Kidney epithelial cell (primary cell): ENCODE results near the gene MLIP. TPM values are rescaled to one million over a fixed set of nuclear protein-coding genes. Genes with fewer than 3 reads are reported as not detected.

Source experiments
- DNase-seq: peaks from one replicate; pipeline ENCODE4 v3.0.0-alpha.2; 2010; ENCODE audit warnings: low read depth
- H3K27me3 ChIP-seq: 2 replicates; pipeline ENCODE4 v1.6.0; 2011; ENCODE audit warnings: low read length; ENCODE audit not compliant: control insufficient read depth, insufficient read depth
- H3K36me3 ChIP-seq: 2 replicates; pipeline ENCODE4 v1.5.1; 2011; ENCODE audit warnings: low read length; ENCODE audit not compliant: control insufficient read depth, insufficient read depth
- H3K4me3 ChIP-seq: 2 replicates; pipeline ENCODE4 v1.5.1; 2011; ENCODE audit warnings: low read depth, mild to moderate bottlenecking, control low read depth, low read length
- total RNA-seq: library from RNA; depleted of rRNA; stranded (reverse); fragments of >200 nt; gene quantifications from 2 replicates; pipeline ENCODE4 v1.2.3, GENCODE V29; 2015
- TF ChIP-seq, protein P1 (sequence below): IDR thresholded peaks from 2 replicates; pipeline ENCODE4 v1.5.1; 2011; ENCODE audit warnings: mild to moderate bottlenecking, moderate library complexity, low read length, control low read depth, inconsistent platforms; ENCODE audit not compliant: insufficient read depth, poor library complexity, severe bottlenecking

MLIP gene
- total RNA-seq, 1 donor from 2014 or later = not detected

DNA sequence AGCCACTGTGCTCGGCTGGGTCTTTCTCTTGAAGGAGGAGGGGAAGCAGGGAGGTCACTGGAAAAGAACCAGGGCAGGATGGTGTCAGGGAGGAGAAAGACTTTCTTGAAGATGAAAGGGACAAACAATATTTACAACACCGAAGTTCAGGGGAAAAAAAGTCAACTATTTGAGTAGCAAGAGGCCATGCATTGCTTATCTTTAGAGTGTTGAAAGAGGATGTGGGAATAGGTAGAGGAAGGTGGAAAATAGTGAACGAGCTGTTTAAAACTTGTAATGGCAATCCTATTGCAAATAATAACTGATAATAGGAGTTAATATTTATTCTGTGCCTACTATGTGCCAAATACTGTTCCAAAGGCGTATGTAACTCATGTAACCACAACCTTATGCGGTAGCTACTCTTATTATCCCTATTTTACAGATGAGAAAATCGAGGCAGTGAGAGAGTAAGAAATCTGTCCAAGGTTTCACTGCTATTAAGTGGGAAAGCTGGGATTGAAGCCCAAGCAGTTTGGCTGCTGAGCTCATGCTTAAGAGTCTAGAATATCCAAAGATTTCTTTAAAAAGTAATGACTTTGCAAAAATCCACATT, 12.7 kb upstream of the MLIP start:
- H3K36me3 ChIP-seq = no peaks in the 10 kb centered on the region
- TF ChIP-seq, protein P1, sequence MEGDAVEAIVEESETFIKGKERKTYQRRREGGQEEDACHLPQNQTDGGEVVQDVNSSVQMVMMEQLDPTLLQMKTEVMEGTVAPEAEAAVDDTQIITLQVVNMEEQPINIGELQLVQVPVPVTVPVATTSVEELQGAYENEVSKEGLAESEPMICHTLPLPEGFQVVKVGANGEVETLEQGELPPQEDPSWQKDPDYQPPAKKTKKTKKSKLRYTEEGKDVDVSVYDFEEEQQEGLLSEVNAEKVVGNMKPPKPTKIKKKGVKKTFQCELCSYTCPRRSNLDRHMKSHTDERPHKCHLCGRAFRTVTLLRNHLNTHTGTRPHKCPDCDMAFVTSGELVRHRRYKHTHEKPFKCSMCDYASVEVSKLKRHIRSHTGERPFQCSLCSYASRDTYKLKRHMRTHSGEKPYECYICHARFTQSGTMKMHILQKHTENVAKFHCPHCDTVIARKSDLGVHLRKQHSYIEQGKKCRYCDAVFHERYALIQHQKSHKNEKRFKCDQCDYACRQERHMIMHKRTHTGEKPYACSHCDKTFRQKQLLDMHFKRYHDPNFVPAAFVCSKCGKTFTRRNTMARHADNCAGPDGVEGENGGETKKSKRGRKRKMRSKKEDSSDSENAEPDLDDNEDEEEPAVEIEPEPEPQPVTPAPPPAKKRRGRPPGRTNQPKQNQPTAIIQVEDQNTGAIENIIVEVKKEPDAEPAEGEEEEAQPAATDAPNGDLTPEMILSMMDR = no peak

DNA sequence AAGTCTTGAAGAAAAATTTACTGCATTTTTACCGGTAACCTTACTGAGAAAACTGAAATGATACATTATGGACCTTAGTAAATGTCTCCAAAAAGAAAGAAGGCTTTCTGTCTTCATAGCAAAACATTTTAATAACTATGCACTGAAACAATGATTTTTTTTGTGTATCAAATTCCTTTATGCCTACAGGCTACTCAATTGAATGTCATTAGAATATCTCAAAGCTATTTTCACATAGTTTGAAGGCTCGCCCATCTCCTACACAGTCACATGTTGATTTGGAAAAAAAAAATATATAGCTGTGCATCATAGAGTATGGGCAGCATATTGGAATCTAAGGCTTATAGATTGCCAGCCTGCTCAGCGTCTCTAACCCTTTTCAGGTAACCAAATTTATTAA, 12.0 kb upstream of the MLIP start:
- Histone ChIP-seq H3K36me3 (no peaks in the 10 kb centered on the region), H3K27me3 (no peaks in the 10 kb centered on the region), H3K4me3 (no peak overlapping the region)
- TF ChIP-seq, protein P1 = no peak
- DNase-seq = no peak

More for the DNA sequence above, 12.7 kb upstream of the MLIP start:
- no peak for DNase-seq
- no peaks in the 10 kb centered on the region for H3K27me3 ChIP-seq
- H3K4me3 ChIP-seq = no peak overlapping the region

DNA sequence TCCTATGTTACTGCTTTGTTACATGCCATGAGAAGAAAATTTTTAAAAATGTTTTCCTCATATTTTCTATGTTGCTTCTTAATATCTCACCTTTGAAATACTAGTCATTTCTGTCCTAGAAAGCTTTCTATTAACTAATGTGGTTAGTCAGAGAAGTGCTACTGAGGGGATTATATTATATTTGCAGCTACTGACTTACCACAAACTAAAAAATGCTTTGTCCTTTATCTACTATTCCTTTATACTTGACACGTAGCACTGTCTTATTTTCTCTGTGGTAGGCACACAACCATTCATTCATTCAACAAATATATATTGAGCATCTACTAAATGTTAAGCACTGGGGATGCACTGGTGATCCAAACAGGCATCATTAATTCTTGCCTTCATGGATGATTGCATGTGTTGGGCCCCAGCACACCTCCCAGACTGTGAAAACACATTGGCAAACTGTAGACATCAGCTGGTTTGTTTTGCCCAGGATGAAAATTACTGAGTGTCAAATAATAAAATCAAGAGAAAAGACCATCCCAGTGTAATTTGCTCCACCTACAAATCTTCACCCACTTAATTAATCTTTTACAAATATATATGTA, 10.7 kb upstream of the MLIP start:
- TF ChIP-seq, protein P1 = no peak
- DNase-seq = no peak
- Histone ChIP-seq H3K36me3 (no peaks in the 10 kb centered on the region), H3K4me3 (no peak overlapping the region), H3K27me3 (no peaks in the 10 kb centered on the region)

DNA sequence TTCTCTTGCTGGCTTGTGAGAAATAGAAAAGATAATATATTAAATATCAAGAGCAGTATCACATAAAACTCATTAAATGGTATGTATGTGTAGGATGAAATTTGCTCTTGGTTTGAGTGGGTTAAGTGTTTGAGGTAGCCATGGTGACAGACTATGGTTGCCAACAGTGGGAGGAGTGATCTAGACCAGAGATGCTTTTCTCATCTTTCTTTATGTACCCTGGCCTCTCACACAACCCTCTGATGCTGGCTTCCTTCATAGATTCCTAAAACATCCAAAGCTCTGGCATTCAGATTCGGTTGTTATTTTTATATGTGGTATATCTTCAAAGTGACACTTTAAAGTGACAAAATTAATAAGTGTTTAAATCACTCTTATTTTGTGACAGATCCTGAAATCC, 9.0 kb upstream of the MLIP start:
- DNase-seq = no peak
- no peak overlapping the region for H3K4me3 ChIP-seq
- TF ChIP-seq, protein P1 = no peak
- H3K36me3 ChIP-seq = no peaks in the 10 kb centered on the region
- no peaks in the 10 kb centered on the region for H3K27me3 ChIP-seq

DNA sequence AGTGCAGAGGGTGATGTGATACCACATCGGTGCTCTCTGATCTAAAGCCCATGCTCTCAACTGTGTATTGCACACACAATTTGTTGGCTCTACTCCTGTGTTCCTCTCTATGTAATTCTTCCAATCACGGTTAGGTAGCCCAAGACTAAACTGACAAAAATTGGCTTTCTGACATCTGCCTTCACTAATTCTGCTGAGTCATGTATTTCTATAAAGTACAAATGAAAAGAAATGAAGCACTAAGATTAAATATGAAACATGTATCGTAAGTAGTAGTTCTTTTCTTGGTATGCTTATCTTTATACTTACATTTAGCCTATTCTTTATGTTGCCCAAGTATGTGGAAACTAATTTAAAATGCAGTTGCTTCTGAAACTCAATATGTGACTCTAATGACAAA, 7.7 kb upstream of the MLIP start:
- no peak for DNase-seq
- Histone ChIP-seq H3K27me3 (no peaks in the 10 kb centered on the region), H3K36me3 (no peaks in the 10 kb centered on the region), H3K4me3 (no peak overlapping the region)
- TF ChIP-seq, protein P1 = no peak

DNA sequence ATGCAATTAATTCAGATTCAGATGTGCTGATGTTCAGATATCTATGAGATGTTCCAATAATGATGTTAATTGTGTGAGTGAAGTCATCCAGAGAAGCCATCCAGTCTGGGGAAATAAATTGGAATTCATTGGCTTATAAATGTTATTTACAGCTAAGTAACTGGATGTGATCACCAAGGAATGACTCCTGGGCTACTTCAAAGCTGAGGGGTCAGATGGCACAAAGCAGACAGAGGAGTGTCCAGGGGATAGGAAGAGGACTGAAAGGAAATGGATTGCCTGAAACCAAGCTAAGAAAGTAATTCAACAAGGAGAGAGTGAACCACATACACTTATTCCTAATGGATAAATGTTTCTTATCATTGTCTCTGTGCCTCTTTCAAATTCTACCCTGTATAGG, 4.5 kb upstream of the MLIP start:
- TF ChIP-seq, protein P1 = no peak

More for the DNA sequence above, 4.5 kb upstream of the MLIP start:
- DNase-seq = no peak
- Histone ChIP-seq H3K27me3 (no peaks in the 10 kb centered on the region), H3K4me3 (no peak overlapping the region), H3K36me3 (no peaks in the 10 kb centered on the region)
